ENCODE measurements around the gene TANC1. TPM values are rescaled to one million over a fixed set of nuclear protein-coding genes. Genes with fewer than 3 reads are reported as not detected.

The TANC1 gene
- total and polyA plus RNA-seq, 4 experiments from 2014 or later: 0.35 to 0.79 (median 0.50) TPM; not detected in 1

GRCh38 chr2:159153951-159154350 is 185.5 kb downstream of the TANC1 start:
- no peaks in the 10 kb centered on the region for H3K9me3 ChIP-seq (ENCODE audit: control insufficient read depth in 1 of 2, low read length in 2 of 2)
- H3K4me1 Mint-ChIP-seq: peaks cover 0 to 12% (median 2%) of the 10 kb centered on the region in 4 donors
- no peak overlapping the region for H3K27ac ChIP-seq (ENCODE audit: low read depth, low read length)
- H3K27me3 Mint-ChIP-seq: peaks cover 2 to 7% of the 10 kb centered on the region in 2 donors
- H3K4me3 Mint-ChIP-seq: no peak overlapping the region
- no peaks in the 10 kb centered on the region for H3K9me3 Mint-ChIP-seq
- H3K27ac Mint-ChIP-seq: no peak overlapping the region
- no peaks in the 10 kb centered on the region for H3K27me3 ChIP-seq (ENCODE audit: insufficient read depth, low read length)
- POLR2A ChIA-PET (ENCODE audit: partially characterized antibody): no interaction called here
- intact Hi-C loops (cut with micrococcal nuclease): no loop called here
- CTCF ChIA-PET (ENCODE audit: partially characterized antibody): interaction anchor here (1.4 to 1.6 kb wide), 2 partner anchors 14 to 35 kb away, joined by 4 to 6 read pairs; no protein-coding TSS in a partner anchor
- DNase-seq: no peak
- H3K36me3 Mint-ChIP-seq: no peaks in the 10 kb centered on the region
- H3K4me3 ChIP-seq (ENCODE audit: low read length in 2 of 2): no peak overlapping the region
- peaks cover 14% of the 10 kb centered on the region for H3K4me1 ChIP-seq (ENCODE audit: insufficient read depth, low read length)
- no peaks in the 10 kb centered on the region for H3K36me3 ChIP-seq (ENCODE audit: insufficient read depth, low read length)

GRCh38 chr2:159154366-159154765 is 185.9 kb downstream of the TANC1 start:
- no peaks in the 10 kb centered on the region for H3K27me3 ChIP-seq (ENCODE audit: insufficient read depth, low read length)
- Mint-ChIP-seq H3K27me3 (peaks cover 2 to 7% of the 10 kb centered on the region in 2 donors), H3K36me3 (no peaks in the 10 kb centered on the region), H3K9me3 (no peaks in the 10 kb centered on the region), H3K4me1 (peaks cover 0 to 12% (median 2%) of the 10 kb centered on the region in 4 donors), H3K4me3 (no peak overlapping the region), H3K27ac (no peak overlapping the region)
- peaks cover 14% of the 10 kb centered on the region for H3K4me1 ChIP-seq (ENCODE audit: insufficient read depth, low read length)
- no peak for DNase-seq
- no peak overlapping the region for H3K27ac ChIP-seq (ENCODE audit: low read depth, low read length)
- CTCF ChIA-PET (ENCODE audit: partially characterized antibody): interaction anchor here (1.4 to 1.6 kb wide), 2 partner anchors 14 to 36 kb away, joined by 4 to 6 read pairs; no protein-coding TSS in a partner anchor
- POLR2A ChIA-PET (ENCODE audit: partially characterized antibody): no interaction called here
- H3K36me3 ChIP-seq (ENCODE audit: insufficient read depth, low read length): no peaks in the 10 kb centered on the region
- no peak overlapping the region for H3K4me3 ChIP-seq (ENCODE audit: low read length in 2 of 2)
- intact Hi-C loops (cut with micrococcal nuclease): no loop called here
- no peaks in the 10 kb centered on the region for H3K9me3 ChIP-seq (ENCODE audit: control insufficient read depth in 1 of 2, low read length in 2 of 2)

DNA sequence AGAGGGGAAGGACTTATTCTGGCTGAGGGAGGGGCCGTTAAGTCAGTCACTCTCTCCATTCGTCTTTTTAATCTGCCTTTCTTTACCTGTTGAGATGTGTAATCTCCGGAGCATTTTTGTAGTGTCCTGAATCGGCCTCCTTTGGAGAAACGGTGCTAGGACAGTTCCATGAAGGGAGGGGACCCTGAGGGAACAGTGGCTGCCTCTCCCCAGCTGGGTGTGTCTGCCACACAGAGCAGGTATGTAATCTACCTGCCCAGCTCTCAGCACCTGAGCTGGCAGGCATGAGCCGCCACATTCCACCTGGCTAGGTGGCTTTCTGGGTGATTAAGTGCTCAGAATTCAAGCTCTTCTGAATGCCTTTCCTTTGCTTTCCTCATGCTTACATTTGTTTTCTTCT is 186.9 kb downstream of the TANC1 start:
- ChIA-PET CTCF (ENCODE audit: partially characterized antibody) (no interaction called here), POLR2A (ENCODE audit: partially characterized antibody) (no interaction called here)
- no peaks in the 10 kb centered on the region for H3K9me3 Mint-ChIP-seq
- no peak for DNase-seq
- H3K27ac Mint-ChIP-seq: no peak overlapping the region
- H3K36me3 ChIP-seq (ENCODE audit: insufficient read depth, low read length): no peaks in the 10 kb centered on the region
- H3K27me3 ChIP-seq (ENCODE audit: insufficient read depth, low read length): no peaks in the 10 kb centered on the region
- peaks cover 2 to 9% of the 10 kb centered on the region in 2 donors for H3K27me3 Mint-ChIP-seq
- no peaks in the 10 kb centered on the region for H3K9me3 ChIP-seq (ENCODE audit: control insufficient read depth in 1 of 2, low read length in 2 of 2)
- no peaks in the 10 kb centered on the region for H3K36me3 Mint-ChIP-seq
- intact Hi-C loops (cut with micrococcal nuclease): no loop called here
- peaks cover 0 to 12% (median 2%) of the 10 kb centered on the region in 4 donors for H3K4me1 Mint-ChIP-seq
- peaks cover 14% of the 10 kb centered on the region for H3K4me1 ChIP-seq (ENCODE audit: insufficient read depth, low read length)
- no peak overlapping the region for H3K4me3 Mint-ChIP-seq
- H3K27ac ChIP-seq (ENCODE audit: low read depth, low read length): no peak overlapping the region
- H3K4me3 ChIP-seq (ENCODE audit: low read length in 2 of 2): no peak overlapping the region

- no peaks in the 10 kb centered on the region for H3K9me3 ChIP-seq (ENCODE audit: control insufficient read depth in 1 of 2, low read length in 2 of 2)
- H3K27ac ChIP-seq (ENCODE audit: low read depth, low read length): no peak overlapping the region
- H3K27me3 ChIP-seq (ENCODE audit: insufficient read depth, low read length): no peaks in the 10 kb centered on the region
- no peak overlapping the region for H3K4me3 Mint-ChIP-seq
- ChIA-PET POLR2A (ENCODE audit: partially characterized antibody) (no interaction called here), CTCF (ENCODE audit: partially characterized antibody) (no interaction called here)
- DNase-seq: no peak
- peaks cover 2 to 9% of the 10 kb centered on the region in 2 donors for H3K27me3 Mint-ChIP-seq
- peaks cover 14% of the 10 kb centered on the region for H3K4me1 ChIP-seq (ENCODE audit: insufficient read depth, low read length)
- H3K27ac Mint-ChIP-seq: peak overlapping the region in 1 of 7 donors; percentile 38
- H3K9me3 Mint-ChIP-seq: no peaks in the 10 kb centered on the region
- no peaks in the 10 kb centered on the region for H3K36me3 ChIP-seq (ENCODE audit: insufficient read depth, low read length)
- H3K4me1 Mint-ChIP-seq: peaks cover 0 to 12% (median 4%) of the 10 kb centered on the region in 4 donors
- no peak overlapping the region for H3K4me3 ChIP-seq (ENCODE audit: low read length in 2 of 2)
- intact Hi-C loops (cut with micrococcal nuclease): no loop called here
- no peaks in the 10 kb centered on the region for H3K36me3 Mint-ChIP-seq
Observed at GRCh38 chr2:159155791-159156190, 187.4 kb downstream of the TANC1 start.

DNA sequence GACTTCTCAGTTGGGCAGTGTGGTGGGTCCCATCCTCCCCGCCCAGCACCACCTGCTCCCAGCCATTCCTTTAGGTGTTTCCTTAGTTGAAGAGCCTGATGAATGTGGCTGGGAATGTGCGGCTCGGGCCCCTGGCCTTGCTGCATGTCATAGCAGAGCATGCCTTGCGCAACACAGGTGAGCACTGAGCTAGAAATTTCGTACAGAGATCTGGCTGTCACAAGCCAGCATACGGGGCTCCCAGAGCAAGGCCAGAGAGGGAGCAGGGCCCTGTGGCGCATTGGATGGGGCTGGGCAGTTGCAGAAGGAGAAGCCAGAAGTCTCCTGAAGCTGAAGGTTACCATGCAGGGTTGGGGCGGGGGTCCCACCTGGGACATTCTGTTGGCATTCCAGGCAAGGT is 188.4 kb downstream of the TANC1 start:
- H3K27ac Mint-ChIP-seq: peak overlapping the region in 1 of 7 donors; percentile 48
- CTCF ChIA-PET (ENCODE audit: partially characterized antibody): no interaction called here
- no peaks in the 10 kb centered on the region for H3K36me3 ChIP-seq (ENCODE audit: insufficient read depth, low read length)
- H3K4me1 Mint-ChIP-seq: peaks cover 0 to 12% (median 5%) of the 10 kb centered on the region in 4 donors
- H3K36me3 Mint-ChIP-seq: no peaks in the 10 kb centered on the region
- H3K4me1 ChIP-seq (ENCODE audit: insufficient read depth, low read length): peaks cover 14% of the 10 kb centered on the region
- H3K27me3 Mint-ChIP-seq: peaks cover 2 to 9% of the 10 kb centered on the region in 2 donors
- intact Hi-C loops (cut with micrococcal nuclease): no loop called here
- no peak for DNase-seq
- no peaks in the 10 kb centered on the region for H3K27me3 ChIP-seq (ENCODE audit: insufficient read depth, low read length)
- H3K9me3 ChIP-seq (ENCODE audit: control insufficient read depth in 1 of 2, low read length in 2 of 2): no peaks in the 10 kb centered on the region
- H3K9me3 Mint-ChIP-seq: no peaks in the 10 kb centered on the region
- H3K4me3 Mint-ChIP-seq: no peak overlapping the region
- H3K27ac ChIP-seq (ENCODE audit: low read depth, low read length): no peak overlapping the region
- no peak overlapping the region for H3K4me3 ChIP-seq (ENCODE audit: low read length in 2 of 2)
- POLR2A ChIA-PET (ENCODE audit: partially characterized antibody): no interaction called here

DNA sequence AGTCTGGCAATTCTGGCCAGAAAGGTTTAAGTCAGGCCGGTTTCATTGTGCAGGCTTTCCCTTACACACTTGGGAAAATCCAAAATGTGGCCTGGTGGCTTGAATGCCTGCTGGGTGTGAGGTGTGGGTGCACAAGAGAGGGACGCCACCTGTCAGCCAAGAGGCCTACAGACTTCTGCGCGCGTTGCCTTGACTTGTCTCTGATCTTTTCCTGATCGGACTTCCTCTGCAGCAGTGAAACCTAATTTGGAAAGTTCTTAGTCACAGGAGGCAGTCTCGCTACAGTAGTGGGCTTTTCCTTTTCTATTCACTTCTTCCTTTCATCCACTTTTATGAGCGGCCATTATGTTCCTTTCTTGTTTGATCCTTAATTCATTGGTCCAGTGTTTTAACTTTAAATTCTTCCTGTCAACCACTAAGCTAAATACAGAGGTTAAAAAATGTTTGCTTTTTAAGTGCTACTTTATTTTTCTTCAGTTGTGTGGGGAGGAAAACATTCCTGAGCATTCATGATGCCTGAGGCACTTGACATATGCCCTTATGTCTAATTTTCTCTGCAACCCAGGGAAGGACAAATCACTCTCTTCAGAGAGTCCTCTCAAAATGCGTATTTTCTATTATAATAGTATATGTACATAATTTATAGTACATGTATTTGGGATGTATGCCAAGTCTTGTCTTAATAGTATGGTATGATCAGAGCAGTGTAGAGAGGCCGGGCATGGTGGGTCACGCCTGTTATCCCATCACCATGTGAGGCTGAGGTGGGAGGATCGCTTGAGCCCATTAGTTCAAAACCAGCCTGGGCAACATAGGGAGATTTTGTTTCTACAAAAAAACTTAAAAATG is 189.1 kb downstream of the TANC1 start:
- H3K27me3 Mint-ChIP-seq: peaks cover 2 to 6% of the 10 kb centered on the region in 2 donors

DNA sequence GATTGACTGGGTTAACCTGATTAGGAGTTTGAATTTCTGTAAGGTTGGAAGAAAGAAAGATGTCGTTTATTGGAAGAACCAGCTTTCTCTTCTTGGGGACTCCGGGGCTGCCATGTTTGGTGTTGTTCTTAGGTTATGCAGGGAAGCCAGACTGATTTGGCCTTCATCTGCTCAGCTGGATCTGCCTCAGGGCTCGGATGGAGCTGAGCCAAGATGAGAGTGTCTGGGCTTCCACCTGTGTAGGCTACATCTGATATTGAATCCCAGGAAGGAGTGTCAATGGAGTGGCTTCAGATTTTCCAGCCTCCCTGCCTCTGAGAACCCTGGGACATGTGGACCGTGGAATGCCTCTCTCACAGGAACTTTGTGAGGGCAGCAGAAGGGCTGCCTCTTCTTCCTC is 192.0 kb downstream of the TANC1 start:
- Mint-ChIP-seq H3K27me3 (peaks cover 0 to 1% of the 10 kb centered on the region in 2 donors), H3K36me3 (no peaks in the 10 kb centered on the region), H3K9me3 (no peaks in the 10 kb centered on the region), H3K4me3 (no peak overlapping the region), H3K27ac (no peak overlapping the region), H3K4me1 (peaks cover 0 to 6% (median 0%) of the 10 kb centered on the region in 4 donors)
- DNase-seq: no peak
- intact Hi-C loops (cut with micrococcal nuclease): no loop called here
- H3K9me3 ChIP-seq (ENCODE audit: control insufficient read depth in 1 of 2, low read length in 2 of 2): no peaks in the 10 kb centered on the region
- no peaks in the 10 kb centered on the region for H3K27me3 ChIP-seq (ENCODE audit: insufficient read depth, low read length)
- ChIA-PET CTCF (ENCODE audit: partially characterized antibody) (interaction anchor here (1.0 kb wide), 1 partner anchor 13 kb away, joined by 3 read pairs; no protein-coding TSS in a partner anchor), POLR2A (ENCODE audit: partially characterized antibody) (no interaction called here)
- H3K36me3 ChIP-seq (ENCODE audit: insufficient read depth, low read length): no peaks in the 10 kb centered on the region
- H3K4me1 ChIP-seq (ENCODE audit: insufficient read depth, low read length): no peaks in the 10 kb centered on the region
- no peak overlapping the region for H3K4me3 ChIP-seq (ENCODE audit: low read length in 2 of 2)
- no peak overlapping the region for H3K27ac ChIP-seq (ENCODE audit: low read depth, low read length)

More for the DNA sequence above, 189.1 kb downstream of the TANC1 start:
- Histone ChIP-seq H3K27ac (ENCODE audit: low read depth, low read length) (no peak overlapping the region), H3K9me3 (ENCODE audit: control insufficient read depth in 1 of 2, low read length in 2 of 2) (no peaks in the 10 kb centered on the region), H3K36me3 (ENCODE audit: insufficient read depth, low read length) (no peaks in the 10 kb centered on the region), H3K4me1 (ENCODE audit: insufficient read depth, low read length) (peaks cover 14% of the 10 kb centered on the region), H3K4me3 (ENCODE audit: low read length in 2 of 2) (no peak overlapping the region), H3K27me3 (ENCODE audit: insufficient read depth, low read length) (no peaks in the 10 kb centered on the region)
- Mint-ChIP-seq H3K27ac (no peak overlapping the region), H3K36me3 (no peaks in the 10 kb centered on the region), H3K4me3 (no peak overlapping the region), H3K9me3 (no peaks in the 10 kb centered on the region), H3K4me1 (peaks cover 0 to 12% (median 5%) of the 10 kb centered on the region in 4 donors)
- no peak for DNase-seq
- ChIA-PET POLR2A (ENCODE audit: partially characterized antibody) (no interaction called here), CTCF (ENCODE audit: partially characterized antibody) (no interaction called here)
- intact Hi-C loops (cut with micrococcal nuclease): no loop called here

All from CD4-positive, alpha-beta memory T cell (primary cell).